CD1c-positive myeloid dendritic cell (primary cell): Measurements from ENCODE around the gene TMEM125.

ENCODE experiments used
- DNase-seq: peaks from one replicate; pipeline ENCODE4 v3.0.0-alpha.2; 2016; ENCODE audit errors: extremely low spot score

The TMEM125 gene

DNA sequence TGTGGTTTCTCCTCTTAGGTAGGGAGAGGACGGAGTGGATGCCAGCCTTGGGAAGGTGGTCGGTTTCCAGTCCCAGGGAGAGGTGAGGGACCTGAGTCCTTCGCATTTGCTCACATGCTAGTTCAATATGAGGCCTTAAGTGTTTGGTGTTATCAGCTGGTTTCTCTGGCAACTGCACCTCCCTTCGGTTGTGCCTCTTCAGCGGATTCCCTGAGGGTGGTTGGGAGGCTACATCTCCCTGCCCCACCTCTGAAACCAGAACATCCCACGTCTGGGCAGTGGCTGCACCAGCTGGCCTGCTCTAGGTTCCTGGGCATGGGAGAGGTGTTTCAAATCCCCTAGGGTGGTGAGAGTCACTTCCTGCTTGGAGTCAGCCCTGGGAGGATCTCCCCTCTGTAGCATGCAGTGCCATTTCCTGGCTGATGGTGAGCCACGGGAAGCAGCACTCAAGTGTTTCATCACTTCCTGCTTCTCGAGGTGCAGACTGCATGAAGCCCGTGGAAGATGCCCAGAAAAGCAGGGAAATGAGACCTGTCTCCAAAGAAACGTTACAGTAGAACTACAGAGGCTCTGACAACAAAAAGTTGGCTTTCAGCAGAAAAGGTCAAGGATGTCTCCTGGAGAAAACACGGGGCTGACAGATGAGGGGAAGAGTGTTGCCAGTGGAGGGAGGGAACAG is 4.5 kb downstream of the TMEM125 start:
- DNase-seq = peak; percentile 66

DNA sequence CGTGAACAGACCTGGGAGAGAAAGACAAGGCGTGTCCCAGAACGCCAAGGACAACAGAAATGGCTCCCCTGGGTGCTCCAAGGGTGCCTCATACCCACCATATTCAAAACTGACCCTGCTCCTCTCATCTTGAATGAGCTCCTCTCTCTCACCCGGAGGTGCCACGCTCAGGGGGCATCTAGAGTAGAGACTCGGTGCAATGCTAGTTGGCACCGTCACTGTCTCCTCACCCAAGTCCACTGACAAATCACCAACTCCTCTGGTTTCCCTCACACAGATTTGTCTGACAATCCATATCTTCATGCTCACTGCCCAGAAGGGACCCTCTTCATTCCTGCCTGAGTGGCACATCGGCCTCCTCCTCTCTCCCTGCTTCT is 5.0 kb downstream of the TMEM125 start:
- no peak for DNase-seq

DNA sequence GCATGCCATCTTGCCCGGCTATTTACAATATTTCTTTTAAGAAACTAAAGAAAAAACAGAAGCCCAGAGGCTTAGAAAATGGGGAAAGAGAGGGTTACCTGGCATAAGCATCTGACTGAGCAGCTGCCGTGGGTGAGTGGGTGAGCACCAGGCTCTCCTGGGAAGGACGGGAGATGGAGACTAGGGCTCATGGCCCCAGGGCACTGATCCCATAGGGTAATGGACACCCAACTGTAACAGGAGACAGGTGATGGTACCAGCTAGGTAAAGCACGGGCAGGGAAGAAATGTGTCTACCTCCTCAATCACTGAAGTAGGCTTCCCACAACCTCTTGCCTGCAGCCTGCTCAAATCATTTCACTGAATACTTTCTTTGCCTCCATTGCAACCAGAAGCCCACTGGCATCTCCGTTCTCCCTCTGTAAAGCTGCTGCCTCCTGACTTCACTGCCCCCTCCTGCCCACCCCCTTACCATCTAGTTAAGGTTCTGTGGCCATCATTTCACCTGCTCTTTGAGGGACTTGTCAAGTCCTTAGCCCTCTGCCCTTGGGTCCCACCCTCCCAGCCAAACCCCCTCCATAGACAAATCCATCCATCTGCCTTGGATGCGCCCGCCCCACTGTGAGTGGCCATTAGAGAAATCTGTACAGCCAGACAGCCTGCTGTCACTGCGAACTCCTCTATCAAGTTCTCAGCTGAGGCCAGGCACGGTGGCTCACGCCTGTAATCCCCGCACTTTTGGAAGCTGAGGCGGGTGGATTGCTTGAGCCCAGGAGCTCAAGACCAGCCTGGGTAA is 6.2 kb downstream of the TMEM125 start:
- no peak for DNase-seq

DNA sequence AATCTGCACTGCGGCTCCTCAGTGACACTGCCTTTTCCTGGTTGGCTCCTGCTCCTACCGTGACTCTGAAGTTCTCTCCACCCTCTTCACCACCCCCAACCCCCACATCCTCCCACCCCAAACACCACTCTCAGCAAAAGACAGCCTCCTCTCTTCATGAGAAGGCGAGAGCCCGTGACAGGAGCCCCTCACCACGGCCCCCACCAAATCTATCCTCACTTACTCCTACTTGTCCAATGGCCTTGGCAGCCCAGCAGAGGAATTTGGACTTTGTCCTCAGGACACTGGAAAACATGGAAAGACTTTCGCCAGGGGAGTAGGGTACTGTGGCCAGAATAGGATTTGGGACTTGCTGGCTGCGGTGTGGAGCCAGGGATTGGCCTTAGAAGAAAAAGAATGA is 6.9 kb downstream of the TMEM125 start:
- no peak for DNase-seq

DNA sequence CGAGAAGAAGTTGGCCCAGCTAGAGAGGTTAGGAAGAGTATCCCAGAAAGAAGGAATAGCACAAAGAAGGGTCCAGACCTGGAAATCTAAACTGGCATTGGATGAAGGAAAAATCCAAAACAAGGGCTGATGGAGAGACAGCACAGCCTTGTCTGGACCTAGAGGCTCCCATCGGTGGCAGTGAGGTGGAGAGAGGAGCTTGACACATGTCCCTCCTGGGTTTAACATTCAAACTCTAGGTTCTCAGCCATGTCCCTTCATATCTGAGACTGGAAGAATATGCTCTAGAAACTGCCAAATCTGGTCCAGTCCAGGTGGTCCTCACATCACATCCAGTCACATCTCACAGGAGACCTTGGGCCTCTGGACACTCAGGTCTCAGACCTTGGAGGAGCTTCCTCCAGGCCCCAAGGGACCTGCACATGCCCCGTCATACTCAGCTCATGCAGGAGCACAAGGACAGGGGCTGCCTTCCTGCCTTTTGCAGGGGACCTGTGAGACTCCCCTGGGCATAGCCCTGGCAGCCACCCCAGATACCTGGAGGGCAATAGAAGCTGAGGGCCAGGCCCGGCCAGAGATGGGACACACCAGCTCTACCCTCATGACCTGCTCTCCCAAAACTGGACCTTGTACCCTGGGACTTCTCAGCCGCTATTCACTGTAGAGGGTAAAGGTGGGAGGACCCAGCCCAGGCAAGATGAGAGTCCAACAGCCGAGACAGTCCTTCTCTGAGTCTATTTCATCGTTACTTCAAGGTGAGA is 7.5 kb downstream of the TMEM125 start:
- DNase-seq = no peak

DNA sequence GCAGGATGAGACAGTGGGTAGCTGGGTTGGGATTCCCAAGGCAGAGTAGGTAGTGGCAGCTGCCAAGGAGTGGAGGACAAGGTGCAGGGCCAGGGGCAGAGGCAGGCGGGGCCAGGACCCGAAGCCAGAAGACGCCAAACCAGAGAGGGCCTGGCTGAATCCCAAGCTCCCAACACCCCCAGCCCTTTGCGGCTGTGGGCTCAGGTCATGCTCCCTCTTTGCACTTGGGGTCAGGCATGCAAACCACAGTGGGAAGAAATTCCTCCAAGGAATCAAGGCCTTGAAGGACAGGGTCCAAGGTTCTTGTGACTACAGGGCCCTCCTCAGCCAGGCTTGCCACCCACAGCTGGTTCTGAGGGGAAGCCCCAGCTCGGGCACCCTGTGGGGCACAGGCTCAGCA is 9.4 kb downstream of the TMEM125 start:
- DNase-seq = no peak

DNA sequence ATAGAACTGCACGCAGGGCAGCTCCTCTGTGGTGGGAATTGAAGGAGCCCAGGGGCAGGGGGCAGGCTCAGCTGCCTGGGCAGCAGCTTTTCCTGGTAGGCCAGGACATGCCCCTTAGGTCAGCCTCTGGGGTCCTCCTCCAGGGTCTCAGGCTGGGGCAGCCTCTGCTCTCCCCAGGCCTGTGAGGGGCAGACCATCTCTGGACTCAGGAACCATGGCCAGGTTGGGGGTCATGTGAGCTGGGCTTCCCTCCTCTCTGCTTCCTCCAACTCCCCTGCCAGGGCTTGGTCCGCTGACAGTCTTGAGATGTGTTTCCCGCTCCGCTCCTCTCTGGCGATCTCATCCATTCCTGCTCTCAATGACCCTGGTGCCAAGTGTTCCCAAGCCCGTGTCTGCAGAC is 9.9 kb downstream of the TMEM125 start:
- no peak for DNase-seq

DNA sequence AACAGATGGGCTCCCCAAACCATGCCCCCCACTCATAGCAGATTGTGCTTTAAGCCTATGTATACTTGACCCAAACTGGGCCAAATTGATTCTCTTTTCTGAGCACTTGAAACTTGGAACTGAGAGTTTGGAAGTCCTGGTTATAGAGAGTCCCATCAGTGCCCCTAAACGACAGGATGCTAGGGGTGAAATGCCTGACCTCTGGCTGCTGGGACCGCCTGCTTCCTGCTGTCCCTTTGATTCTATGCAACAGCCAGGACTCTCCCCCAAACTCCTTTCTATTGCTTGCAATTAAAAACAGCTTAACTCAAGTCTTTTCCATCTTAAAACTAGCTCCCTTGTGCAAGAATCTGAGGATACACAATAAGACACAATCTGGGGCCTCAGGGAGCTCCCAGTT is 10.9 kb downstream of the TMEM125 start:
- DNase-seq = no peak

DNA sequence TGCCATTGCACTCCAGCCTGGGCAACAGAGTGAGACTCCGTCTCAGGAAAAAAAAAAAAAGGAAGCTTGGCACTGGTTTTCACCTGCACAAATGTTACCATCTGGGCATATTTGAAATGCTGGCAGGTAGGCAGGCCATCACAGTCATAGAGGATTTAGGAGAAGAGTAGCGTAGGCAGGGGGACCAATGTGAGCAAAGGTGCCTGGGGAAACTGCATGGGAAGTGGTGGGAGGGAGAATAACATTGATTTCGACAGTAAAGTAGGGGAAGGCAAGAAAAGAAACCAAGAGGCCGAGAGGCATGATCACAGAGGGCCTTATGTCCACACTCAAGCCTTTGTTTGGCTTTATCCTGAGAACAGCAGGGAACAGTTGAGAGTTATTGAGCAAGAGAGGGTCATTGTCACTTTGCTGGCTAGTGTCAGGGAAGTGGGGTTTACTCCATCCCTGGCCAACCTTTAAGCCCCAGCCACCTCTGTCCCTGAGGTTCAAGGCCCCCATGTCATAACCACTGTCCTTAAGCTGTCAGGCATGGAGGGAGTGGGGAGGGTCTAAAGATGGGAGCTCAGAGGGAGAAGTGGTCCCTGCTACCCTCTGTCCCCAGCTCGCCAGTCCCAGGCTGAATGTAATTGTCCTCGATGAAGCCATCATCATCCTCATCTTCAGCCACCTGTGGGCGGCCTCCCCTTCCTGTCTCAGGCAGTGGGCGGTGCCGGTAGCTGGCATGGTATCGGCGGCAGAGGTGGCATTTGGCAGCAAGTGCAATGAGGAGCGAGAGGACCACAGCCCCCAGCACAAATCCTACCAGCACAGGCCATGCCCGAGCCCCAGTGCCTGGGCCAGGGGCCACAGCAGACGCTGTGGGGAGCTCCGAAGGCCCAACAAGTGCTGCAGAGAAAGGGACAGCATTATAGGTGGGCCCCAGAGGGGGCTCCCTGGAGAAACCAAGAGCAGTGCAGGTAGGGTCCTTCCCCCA is 12.7 kb downstream of the TMEM125 start:
- DNase-seq = no peak

DNA sequence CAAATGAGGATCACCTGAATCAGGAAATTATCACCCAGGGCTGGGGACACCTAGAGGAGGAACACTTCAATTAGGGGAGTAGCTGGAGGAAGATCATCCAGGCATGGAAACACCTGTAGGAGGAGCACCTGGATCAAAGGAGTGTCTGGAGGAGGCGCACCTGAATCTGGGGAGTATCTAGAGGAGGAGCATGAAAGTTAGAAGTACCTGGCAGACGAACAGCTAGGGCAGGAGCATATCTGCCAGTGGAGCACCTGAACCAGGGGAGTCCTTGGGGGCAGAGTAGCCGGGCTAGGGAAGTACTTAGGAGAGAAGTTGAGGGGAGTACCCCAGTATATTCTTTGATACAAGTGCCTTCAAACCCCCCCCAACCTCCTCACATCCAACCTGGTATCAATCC is 14.3 kb downstream of the TMEM125 start:
- DNase-seq = no peak

DNA sequence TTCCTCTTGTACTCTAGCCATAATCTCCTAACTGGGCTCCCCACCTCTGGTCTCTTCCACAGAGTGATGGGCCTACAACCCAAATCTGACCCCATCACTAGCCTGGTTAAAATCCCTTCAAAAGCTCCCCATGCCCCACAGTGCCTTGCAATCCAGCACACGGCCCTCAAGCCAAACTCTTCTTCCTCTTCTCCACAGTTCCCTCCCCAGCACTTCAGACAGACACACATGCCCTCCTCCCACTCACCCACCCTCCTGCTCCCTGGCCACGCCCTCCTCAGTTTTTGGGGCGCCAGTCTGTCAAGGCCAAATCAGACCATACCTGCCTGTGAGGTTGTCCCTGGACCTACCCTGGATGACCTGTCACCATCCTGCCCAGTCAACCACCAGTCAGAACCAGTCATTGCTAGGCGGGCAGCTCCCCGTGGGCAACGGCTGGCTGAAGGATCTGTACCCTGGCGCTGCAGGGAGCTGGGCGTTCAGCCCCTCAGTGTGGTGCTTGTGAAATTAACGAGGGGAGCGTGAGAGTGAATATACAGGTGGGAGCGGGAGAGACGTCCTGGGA is 14.8 kb downstream of the TMEM125 start:
- DNase-seq = peak; percentile 11

DNA sequence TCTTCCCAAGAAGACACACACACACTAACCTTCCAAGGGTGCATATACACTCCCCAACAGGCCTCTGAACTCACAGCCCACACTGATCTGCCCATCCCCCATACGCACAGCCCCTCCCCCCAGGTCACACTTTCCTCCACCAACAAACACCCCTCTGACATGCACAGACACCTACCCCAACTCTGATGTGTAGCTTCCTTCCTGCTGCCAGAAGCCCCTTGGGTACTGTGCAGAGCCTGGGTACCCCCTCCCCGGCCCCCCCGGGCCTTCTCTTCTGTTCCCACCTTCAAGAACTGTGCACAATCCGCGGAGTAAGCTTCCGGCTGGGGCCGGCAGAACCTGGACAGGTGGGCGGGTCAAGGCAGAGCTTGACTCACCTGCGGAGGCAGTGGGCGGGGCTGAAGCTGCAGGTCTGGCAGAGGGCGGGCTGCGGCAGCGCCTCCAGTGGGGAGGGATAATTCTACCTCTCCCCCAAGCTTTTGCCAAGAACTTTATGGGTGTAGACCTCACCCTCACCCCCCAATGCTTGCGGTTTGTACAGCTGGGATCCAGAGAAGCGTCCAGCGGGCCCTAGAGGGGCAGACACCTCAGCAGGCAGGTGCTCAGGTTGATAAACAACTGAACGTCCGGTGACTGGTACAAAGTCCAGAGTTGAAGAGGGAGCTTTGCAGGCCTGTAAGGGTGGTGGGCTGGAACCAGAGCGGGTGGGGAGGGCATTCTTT is 15.6 kb downstream of the TMEM125 start, which contains the start of gene C1orf210:
TSS of gene C1orf210 (minus strand) at position 313 of the 722 bp plus-strand sequence. CDS start 2,311 bp downstream, outside the sequence.
- DNase-seq = no peak

DNA sequence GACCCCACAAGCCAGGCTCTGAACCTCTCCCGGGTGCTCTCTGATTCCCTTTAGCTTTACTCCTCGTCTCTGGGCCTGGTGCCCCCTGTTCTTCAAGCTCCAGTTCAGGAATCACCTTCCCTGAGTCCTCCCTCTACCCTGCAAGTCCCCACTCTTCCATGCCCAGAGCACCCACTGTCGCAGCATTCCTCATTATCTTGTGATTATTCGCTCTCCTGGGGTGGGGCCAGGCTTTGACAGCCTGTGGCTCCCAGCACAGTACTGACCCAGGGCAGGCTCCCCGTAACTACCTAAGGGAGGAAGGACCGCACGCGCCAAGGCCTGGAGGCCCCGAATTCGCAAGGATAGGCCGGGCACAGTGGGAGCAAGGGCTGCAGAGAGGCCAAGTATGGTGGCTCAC is 16.3 kb downstream of the TMEM125 start:
- DNase-seq = no peak

DNA sequence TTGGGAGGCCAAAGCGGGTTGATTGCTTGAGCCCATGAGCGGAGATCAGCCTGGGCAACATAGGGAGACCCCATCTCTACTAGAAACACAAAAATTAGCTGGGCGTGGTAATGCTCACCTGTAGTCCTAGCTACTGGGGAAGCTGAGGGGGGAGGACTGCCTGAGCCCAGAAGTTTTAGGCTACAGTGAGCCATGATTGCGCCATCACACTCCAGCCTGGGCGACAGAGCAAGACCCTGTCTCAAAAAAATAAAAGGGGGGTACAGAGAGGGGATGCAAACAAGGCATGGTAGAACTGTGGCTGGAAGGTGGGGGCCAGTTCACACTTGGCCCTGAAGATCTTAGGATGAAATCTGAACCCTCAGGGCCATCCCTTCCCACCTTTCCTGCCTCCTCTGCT is 16.8 kb downstream of the TMEM125 start:
- no peak for DNase-seq

DNA sequence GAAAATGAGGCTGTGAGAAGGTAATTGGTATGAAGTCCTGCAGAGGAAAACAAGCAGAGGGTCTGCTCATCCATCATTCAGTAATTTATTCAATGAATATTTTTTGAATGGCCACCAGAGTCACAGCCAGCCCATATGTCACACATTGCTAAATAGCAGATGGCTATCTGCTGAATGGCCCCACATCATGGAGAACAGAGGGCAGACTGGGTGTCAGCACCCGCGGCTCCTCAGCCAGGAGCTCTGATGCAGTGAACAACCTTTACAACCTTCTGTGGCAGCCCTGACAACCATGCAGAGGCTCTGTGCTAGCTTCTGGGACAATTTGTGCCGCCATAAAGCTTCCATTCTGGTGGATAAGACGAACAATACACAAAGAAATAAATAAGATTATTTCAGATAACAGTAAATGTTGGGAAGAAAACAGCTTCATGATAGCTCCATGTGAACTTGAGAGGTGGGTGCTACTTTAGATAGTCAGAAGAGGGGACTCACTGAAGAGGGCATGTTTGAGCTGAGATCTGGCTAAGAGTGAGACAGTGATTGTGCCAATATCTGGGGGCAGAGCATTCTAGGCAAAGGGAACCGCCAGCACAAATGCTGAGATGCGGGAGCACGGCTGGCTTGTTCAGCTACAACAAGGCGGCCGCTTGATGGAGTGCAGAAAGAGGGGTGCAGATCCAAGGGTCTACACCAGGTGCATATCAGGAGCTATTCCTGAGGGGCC is 18.4 kb downstream of the TMEM125 start:
- DNase-seq = no peak

DNA sequence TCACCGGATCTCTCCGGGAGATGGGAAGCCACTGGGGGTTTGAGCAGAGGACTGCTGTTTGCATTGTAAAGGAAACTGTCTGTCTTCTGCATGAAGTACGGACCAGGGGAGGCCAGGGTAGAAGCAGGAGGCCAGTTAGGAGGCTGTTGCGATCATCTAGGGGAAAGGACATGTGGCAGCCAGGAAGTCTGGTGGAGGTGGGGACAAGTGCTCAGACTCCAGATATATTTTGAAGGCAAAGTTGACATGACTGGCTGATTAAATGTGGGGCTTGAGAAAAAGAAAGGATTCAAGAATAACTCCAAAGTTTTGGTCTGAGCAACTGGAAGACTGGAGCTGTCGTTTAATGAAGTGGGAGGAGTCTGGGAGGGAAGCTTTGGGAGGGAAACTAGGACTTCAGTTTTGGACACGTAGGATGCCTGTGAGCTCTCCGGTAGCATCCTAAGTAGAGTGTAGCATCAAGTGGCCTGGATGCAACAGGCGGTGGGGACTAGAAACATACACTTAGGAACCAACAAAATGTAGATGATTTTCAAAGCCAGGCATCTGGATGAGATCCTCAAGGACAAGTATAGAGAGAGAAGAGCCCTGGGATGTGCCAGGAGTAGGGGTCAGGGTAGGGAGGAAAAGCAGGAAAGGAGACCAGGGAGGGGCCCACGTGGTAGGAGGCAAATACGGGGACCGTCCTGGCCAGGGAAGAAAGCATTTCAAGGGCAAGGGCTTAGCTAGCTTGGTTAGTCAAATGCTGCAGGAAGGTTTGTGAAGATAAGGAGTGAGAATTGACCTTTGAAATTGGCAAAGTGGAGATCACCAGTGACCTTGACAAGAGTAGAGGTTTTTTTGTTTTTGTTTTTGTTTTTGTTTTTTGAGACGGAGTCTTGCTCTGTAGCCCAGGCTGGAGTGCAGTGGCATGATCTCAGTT is 19.3 kb downstream of the TMEM125 start:
- DNase-seq = no peak

DNA sequence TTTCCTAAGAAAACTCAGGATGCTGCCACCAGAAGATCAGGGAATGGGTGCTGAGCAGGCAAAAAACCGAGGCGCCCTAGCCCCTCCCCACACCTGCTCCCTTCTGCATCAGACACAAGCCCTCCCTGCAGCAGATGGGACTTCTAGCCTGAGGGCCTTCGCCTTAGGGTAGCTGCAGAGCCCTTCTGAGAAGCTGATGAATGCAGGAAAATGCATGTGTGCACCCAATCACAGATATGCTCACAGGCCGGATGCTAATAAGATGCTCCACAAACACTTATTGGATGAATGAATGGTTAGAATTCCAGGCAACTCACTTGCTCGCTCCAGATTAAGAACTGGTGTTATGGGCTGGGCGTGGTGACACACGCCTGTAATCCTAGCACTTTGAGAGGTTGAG is 22.4 kb downstream of the TMEM125 start:
- DNase-seq = no peak

DNA sequence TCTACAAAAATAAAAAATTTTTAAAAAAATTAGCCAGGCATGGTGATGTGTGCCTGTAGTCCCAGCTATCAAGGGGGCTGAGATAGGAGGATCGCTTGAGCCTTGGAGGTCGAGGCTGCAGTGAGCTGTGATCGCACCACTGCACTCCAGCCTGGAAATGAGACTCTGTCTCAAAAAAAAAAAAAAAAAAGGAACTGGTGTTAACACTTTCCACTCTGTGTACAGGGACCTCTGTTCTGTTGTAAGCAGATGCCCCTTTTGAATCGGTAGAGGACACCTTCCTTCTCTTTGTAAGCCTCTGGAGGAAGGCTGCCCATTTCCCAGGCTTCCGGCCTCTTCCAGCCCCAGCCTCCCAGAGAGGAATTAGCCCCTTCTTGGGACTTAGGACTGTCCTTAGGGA is 22.9 kb downstream of the TMEM125 start:
- no peak for DNase-seq

DNA sequence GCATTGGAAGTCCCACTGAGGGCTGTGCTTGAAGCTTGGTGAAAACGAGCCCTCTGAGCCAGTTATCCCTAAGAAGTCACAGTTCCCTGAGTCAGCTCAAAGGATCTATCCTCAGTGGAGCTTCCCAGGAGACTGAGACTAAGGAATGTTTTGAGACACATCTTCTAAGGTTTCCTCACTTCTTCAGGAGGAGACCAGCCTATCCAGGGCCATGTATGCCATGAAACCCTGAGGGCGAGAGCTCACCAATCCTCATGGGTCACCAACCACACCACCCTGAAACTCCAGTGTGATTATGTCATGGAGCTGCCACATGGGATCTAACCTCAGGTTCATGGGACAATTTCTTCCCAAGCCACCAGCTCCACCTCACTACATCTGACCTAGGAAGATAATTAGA is 23.4 kb downstream of the TMEM125 start:
- DNase-seq = no peak
